HG03460 (cell line): Measurements from ENCODE around the gene EFNA4.

Experiments
- ATAC-seq: cut with Tn5 transposase; IDR thresholded peaks from one replicate; pipeline ENCODE4 v1.9.1; 2021; ENCODE audit not compliant: unreplicated experiment

The EFNA4 gene

DNA sequence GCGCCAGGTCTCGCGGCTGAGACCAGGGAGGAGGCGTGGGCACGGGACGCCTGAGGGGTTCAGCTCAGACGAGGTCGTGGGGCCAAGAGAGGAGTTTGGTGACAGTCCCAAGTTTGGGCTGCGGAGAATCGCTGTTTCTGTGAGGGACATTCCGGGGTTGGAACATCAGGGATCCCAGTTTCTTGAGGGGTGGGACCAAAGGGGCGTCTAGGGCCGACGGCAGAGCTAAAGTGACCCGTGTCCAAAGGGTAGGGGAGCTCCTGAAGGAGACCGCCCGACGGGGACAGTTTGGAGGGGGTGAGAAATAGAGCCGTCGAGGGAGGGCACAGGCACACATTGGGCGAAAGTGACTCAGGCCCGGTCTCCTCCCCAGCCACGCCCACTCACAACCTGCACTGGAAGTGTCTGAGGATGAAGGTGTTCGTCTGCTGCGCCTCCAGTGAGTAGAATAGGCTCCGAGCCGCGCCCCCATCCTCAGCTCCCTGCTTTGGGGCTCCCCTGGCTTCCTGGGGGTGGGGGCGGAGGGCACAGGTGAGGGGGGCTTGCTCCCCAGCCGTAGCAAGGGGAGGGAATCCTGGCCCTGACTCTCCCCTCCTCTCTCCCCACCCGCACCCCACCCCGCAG, 22.1 kb downstream of the EFNA4 start:
- ATAC-seq, result no peak

GRCh38 chr1:155086128-155086741, 22.7 kb downstream of the EFNA4 start:
- ATAC-seq, result no peak

DNA sequence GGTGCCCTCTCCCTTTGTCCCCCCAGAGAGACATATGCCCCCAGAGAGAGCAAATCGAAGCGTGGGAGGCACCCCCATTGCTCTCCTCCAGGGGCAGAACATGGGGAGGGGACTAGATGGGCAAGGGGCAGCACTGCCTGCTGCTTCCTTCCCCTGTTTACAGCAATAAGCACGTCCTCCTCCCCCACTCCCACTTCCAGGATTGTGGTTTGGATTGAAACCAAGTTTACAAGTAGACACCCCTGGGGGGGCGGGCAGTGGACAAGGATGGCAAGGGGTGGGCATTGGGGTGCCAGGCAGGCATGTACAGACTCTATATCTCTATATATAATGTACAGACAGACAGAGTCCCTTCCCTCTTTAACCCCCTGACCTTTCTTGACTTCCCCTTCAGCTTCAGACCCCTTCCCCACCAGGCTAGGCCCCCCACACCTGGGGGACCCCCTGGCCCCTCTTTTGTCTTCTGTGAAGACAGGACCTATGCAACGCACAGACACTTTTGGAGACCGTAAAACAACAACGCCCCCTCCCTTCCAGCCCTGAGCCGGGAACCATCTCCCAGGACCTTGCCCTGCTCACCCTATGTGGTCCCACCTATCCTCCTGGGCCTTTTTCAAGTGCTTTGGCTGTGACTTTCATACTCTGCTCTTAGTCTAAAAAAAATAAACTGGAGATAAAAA, 23.5 kb downstream of the EFNA4 start:
- ATAC-seq, result no peak

DNA sequence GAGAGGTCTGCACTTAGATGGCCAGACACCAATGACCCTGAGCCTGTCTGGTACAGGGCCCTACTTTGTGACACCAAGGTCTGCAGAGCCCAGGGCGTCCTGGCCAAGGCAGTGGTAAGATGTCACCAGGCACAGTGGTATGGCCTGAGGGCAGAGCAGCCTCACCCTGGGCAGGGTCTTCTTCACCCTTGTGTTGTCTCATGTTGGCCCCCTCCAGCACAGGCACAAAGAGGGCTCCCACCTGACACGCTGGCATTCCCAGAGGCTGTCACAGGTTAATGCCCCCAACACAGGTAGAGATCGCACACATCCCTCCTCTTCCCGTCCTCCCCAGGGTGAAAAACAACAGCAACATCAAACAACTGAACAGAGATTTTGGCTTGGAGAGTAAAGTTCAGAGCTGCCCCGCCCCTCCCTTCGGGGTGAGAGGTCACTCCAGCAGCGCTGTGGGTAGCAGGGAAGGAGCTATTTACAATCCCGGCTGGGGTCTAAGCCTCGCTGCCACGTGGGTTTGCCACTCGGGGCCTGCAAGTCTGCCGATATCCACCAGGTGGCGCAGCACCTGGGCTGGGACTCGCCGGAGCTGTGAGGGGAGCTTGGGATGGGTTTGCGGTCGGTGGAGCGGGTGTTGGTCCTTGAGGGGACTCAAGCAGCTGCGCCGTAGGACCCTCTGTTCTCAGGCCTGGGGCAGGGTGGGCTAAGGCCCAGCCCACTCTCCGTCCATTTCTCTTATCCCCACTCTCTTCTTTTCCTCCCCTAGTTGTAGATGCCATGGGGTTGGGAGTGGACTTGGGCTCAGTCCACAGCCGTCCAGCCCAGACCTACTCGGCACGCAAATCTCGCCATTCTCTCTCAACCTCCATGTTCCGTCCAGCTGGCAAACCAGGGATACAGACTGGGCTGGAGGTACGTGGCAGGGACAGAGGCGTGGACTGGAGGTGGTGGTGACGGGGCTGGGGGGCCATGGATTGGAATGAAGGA, 27.8 kb downstream of the EFNA4 start:
- no peak for ATAC-seq

DNA sequence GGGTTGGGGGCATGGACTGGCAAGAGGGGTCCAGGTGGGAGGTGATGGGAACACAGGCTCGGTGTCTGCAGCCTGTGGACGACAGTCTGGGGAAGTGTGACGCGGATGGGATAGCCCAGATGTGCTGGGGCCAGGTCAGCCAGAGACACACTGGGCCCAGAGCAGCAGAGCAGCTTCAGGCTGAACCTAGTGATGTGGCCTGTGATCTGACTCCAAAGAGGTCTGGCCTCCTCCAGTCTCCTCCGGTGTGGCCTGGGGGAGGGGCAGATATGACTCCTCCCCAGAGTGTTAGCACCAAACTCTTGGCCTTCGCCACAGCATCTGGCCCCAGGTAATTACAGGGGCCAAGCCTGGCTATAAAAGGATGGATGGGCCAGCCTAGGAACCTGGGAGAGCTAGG, 28.6 kb downstream of the EFNA4 start:
- ATAC-seq, result no peak

GRCh38 chr1:155092641-155093040, 29.1 kb downstream of the EFNA4 start:
- no peak for ATAC-seq

DNA sequence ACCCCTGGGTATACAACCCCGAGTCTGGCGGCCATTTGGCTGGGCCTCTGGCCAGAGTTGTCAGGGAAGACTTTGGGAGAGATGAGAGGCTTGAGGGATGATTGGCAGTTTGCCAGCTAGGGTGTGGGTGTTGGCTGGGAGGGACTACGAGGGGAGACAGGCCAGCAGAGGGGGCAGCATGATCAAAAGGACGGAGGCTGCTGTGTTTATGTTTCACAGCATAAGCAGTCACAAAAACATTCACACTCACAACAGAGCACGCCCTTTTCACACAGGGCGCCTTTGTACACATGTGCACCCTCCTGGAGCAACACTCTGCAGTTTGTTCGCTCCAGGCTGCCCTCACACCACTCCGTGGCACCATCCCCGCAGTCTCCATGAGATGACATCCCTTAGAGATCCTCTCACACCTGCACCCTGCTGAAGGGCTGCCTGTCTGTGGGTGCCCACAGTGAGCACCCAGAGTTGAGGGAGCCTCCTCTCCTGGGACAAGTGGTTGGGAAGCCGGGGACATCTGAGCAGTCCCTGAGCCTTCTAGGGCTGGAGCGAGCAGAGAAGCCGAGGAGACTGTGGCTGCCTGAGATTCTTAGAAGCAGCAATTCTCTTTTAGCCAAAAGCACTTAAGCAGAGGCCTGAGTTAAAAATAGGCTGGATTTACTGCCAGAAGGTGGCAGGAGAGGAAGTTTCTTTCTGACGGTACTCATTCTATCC, 30.5 kb downstream of the EFNA4 start:
- ATAC-seq, result no peak

GRCh38 chr1:155094622-155094948, 31.0 kb downstream of the EFNA4 start:
- ATAC-seq, result no peak

GRCh38 chr1:155099331-155099730, 35.8 kb downstream of the EFNA4 start:
- no peak for ATAC-seq

GRCh38 chr1:155103325-155103724, 39.8 kb downstream of the EFNA4 start:
- no peak for ATAC-seq

DNA sequence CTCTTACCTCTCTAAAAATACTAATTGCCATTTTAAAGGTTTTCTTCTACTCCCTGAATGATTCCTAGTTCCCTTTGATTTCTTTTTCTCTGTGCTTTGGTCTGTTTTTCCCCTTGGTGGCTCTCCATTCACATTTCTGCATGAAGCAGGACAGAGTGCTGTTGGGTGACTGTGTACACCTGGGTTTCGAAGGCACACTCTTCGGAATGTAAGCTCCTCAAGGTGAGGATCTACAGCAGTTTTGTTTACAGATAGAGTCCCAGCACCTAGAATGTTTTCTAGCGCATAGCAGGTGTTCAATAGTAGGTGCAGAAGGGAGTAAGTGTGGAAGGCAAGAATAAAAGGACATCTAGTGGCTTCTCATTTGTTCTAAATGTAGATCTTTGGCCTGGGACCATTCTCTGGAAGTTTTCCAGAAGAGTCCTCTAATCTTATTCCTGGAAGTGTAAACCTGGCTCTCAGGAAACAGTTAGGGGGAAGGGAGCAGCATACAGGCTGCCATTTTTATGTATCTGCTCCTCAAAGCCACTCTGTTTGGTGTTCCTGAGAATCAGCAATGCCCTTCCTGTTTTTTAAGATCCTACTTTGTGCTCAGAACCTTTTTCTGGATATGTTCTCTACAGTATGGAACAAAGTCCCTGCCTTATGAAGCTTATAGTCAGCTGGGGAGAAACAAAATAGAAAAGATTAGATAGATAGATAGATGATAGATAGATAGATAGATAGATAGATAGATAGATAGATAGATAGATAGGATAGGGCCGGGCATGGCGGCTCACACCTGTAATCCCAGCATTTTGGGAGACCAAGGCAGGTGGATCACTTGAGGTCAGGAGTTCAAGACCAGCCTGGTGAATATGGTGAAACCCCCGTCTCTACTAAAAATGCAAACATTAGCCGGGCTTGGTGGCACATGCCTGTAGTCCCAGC, 41.3 kb downstream of the EFNA4 start:
- ATAC-seq, result no peak

DNA sequence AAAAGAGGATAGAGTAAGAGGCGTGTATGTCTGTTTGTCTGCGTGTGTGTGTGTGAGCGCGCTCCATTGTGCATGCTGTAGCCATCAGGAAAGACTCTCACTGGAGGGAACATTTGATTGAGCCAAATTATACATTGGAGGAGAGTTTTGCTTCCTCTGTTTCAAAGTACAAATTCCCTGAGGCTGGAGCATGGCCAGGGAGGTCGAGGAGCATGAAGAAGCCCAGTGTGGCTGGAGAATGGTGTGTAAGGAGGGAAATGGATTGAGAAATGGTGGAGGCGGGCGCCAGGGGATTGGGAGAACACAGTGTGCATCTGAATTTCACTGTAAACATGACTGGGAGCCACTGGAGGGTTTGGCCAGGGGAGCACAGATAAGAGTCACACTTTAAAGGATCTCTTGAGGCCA, 42.1 kb downstream of the EFNA4 start:
- ATAC-seq, result no peak

GRCh38 chr1:155106862-155107261, 43.3 kb downstream of the EFNA4 start:
- ATAC-seq, result no peak

GRCh38 chr1:155107309-155108264, 44.0 kb downstream of the EFNA4 start:
- ATAC-seq, result no peak

GRCh38 chr1:155108296-155108695, 44.8 kb downstream of the EFNA4 start:
- no peak for ATAC-seq

DNA sequence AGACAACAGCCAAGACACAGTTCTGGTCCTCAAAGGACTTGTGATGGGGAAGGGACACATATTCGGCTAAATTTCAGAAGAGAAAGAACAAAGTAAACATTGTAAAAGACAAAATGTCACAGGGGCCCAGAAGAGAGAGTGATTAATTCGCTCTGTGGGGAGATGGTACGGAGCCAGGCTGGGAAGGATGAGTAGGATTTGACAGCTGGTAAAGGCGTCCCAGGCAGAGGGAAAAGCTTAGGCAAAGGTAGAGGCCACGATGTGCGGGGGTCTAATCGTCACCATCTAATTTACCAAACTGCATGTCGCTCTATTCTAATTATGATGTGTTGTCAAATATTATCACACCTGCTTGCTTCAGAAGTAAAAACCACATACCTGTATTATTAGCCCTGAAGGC, 46.8 kb downstream of the EFNA4 start:
- no peak for ATAC-seq

DNA sequence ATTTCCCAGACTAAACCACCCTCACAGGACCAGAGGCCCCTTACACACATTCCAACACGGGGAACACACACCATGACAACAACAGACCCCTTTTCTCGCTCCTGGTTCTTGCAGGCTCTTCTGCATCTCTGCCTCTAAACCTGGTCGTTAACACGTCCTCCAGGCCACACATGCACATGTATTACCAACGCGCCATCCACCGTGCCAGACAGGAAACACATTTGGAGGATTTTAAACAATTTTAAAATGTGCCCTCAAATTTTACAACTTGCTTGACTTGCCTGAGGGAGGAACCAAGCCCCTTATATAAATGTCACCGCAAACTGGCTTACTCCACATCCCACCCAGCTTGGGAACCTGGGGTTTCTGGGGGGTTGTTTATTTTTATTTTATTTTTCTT, 47.3 kb downstream of the EFNA4 start:
- ATAC-seq, result no peak

DNA sequence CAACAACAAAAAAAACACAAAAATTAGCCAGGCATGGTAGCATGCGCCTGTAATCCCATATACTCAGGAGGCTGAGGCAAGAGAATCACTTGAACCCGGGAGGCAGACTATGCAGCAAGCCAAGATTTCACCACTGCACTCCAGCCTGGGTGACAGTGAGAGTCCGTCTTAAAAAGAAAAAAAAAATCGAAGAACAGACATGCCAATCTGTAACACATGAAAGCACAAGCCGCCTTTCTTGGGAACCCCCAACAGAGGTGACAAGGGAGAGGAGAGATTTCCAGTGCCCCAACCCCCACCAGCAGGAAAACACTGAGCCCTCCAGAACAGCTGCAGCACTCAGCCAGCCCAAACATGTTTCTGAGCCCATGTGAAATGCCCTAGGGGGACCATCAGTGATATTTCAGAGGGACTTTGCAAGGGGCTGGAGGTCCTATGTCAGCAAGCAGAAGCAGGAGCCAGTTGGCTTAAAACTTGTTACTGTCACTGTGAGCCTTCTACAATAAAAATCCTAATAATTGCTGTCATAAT, 50.0 kb downstream of the EFNA4 start:
- no peak for ATAC-seq
